VCaP (cell line): ENCODE results near the gene KIF18B.

ENCODE experiments used
- H3K27ac ChIP-seq: fragments of 450-650 bp; 2 replicates; pipeline ENCODE4 v1.5.1; 2017
- TF ChIP-seq, protein P1 (sequence below): fragments of 450-650 bp; conservative IDR thresholded peaks from 2 replicates; pipeline ENCODE4 v1.5.1; 2017; ENCODE audit warnings: mild to moderate bottlenecking, moderate library complexity

KIF18B gene

DNA sequence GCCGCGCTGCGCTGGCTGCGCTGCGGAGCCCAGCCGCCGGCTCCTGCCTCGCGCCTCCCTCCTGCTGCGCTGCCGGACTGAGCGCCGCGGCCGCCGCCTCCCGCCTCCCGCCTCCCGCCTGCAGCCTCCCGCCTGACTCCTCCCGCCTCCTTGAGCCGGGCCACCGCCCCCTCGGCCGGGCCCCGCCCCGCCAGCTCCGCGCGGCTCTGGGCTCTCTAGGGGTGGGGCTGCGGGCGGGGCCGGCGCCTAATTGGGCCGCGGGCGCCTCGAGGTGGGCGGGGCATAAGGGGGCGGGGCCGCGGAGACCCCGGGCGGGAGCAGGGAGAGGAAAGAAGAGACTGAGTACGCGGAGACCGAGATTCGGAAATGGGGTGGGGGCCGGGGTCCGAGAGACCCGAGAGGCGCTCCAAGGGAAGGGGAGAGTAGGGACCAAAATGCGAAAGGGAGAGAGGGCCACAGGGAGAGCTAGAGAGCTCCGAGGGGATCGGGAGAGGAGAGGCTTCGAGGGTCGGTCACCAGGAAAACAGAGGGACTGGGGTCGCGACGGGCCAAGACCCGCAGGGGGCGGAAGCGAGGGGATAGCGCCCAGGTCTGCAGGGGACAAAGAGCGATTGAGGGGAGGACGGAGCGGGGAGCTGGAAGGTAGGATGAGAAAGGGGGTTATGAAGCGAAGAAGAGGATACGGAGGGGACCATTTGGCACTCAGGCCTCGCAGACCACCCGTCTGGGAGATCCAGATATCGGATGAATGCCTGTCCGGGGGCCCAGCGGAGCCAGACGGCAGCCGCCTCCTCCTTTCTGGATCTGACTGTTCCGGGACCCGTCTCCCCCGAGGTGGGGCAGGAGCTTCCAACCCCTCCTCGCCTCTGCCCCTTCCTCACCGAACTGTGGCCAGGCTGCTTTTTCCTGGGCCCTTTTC is 20.9 kb upstream of the KIF18B start, which contains the start of gene C1QL1:
Gene C1QL1 (minus strand): TSS at position 79 of the 919 bp plus-strand sequence. CDS start 255 bp downstream, outside the sequence.
- TF ChIP-seq, protein P1, sequence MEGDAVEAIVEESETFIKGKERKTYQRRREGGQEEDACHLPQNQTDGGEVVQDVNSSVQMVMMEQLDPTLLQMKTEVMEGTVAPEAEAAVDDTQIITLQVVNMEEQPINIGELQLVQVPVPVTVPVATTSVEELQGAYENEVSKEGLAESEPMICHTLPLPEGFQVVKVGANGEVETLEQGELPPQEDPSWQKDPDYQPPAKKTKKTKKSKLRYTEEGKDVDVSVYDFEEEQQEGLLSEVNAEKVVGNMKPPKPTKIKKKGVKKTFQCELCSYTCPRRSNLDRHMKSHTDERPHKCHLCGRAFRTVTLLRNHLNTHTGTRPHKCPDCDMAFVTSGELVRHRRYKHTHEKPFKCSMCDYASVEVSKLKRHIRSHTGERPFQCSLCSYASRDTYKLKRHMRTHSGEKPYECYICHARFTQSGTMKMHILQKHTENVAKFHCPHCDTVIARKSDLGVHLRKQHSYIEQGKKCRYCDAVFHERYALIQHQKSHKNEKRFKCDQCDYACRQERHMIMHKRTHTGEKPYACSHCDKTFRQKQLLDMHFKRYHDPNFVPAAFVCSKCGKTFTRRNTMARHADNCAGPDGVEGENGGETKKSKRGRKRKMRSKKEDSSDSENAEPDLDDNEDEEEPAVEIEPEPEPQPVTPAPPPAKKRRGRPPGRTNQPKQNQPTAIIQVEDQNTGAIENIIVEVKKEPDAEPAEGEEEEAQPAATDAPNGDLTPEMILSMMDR = no peak
- no peak within 1 kb of the TSS for H3K27ac ChIP-seq

DNA sequence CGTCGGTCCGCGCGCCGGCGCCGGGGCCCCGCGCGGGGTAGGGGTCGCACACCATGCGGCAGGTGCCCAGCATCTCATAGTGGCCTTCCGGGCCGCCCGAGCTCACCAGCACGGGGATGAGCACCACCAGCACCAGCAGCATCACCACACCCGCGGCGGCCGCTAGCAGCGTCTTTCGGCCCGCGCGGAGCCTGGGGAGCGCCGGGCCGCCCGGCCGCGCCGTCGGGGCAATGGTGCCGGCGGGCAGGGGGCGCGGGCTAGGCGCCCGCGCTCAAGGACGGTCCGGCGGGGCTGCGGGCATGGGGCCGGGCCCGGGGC is 20.3 kb upstream of the KIF18B start:
- H3K27ac ChIP-seq = no peak overlapping the region
- TF ChIP-seq, protein P1 = no peak

DNA sequence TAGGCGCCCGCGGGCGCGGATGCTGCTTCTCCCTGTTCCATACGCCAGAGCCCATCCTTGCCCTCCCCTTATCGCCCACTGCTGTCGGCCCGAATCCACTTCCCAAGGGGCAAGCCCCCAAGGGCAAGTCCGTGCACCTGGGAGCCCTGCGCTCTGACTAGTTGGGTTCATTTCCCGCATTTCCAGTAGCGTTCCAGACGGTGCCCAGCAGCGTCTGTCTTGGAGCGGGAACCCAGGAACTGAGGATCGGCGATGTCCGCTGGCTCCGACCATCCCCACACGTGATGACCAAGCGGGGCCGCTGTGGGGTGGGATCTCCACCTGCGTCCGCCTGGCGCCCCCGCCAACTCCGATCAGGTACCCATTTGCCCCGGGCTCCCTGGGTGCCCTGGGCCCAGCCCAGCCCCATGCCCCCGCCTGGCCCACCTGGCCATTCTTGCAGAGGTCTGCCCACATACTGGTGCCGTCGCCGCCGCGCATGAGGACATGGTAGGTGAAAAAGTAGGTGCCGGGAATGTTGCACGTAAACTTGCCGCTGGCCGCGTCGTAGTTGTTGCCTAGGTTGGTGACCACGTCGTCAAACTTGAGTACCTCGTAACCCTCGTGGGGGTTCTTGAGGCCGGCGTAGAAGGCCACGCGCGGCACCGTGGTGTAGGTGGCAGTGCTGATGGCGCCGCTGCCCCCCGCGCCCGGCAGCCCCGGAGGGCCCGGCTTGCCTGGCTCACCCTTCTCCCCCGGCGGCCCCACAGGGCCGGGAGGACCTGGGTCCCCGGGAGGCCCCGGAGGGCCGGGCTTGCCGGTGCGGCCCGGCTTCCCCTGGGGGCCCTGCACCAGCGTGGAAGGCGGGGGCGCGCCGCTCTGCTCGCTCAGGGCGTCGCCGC is 19.7 kb upstream of the KIF18B start:
- TF ChIP-seq, protein P1 = no peak
- H3K27ac ChIP-seq = no peak overlapping the region

DNA sequence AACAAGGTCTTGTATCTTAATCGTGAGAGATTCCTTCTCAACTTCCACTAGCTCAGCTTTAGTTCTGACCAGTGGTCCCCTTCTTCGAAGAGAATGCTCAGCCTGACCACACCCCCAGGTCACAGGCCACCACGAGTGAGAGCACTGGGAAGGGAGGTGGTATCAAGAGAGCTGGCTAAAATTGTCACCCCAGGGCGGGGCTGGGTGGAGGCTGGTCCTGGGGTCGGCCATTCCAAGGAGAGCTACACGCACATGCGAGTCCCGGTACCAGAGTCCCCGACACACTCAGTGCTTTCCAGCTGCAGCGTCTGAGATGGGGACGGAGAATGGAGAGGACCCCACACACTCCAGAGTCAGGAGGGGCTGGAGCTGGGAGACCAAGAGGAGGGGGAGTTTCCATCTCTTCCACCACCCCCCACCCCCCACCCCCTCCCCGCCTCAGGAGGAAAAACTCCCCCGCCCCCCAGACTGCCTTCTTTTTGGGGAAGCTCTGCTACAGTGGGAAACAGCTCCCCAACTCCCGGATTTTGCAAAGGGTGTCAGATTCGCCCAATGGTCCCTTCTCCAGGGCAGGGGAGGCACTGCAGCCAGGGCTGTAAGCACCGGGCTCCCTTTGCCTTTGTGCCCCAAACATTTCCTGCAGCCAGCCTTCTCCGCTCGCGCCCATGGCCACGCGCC is 18.9 kb upstream of the KIF18B start:
- TF ChIP-seq, protein P1 = no peak
- H3K27ac ChIP-seq = no peak overlapping the region

DNA sequence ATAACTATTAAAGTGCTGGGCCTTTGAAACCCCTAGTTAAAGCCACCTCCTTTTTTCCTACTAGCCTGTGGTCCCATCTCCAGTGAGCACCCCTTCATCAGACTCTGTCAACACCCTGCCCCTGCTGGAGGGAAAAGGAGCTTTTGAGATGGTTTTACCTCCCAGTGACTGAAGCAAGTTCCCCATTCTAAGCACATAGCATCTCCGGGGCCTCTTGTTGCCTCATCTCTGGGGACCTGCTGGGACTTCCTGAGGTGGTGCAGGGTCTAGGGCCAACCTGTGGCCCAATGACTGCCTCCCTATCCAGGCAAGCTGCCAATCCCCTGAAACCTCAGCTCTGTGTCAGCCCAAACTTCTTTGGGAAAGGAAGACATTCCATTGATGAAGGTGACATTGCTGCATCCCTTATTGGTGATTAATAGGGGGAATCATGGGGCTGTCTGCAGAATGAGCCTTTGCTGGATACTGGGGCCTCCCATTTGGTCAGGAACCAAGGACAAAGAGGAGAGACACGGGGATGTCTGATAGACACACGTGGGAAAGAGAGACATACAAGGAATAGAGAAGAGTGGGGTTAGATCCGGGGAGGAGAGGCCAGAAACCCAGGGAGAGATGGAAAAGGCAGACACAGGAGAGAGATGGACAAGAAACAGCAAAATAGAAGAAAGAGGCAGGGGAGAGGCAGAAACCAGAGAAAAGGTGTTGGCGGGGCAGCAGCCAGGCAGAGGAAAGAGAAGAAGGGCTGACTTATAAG is 18.1 kb upstream of the KIF18B start:
- TF ChIP-seq, protein P1 = no peak
- H3K27ac ChIP-seq = no peak overlapping the region

DNA sequence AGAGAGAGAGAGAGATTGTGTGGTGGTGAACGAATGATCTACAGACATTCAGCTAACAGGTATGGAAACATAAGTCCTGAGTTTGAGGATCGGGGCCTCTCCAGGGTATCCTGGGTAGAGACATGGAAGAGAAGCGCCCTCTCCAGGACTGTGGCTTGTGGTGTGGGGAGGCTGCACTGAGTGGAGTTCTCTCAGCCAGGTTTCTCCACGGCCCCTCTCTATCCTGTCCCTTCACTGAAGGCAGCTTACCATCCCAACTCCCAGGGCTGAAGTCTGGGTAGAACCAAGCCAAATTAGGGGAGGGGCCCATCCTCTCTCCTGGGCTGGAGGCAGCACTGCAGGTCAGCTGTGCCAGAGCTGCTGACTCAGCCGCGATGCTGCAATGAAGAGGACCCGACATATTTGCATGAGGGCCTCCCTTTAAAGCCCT is 14.4 kb upstream of the KIF18B start:
- TF ChIP-seq, protein P1 = no peak
- no peak overlapping the region for H3K27ac ChIP-seq
